OCI-LY7 (cell line): ENCODE data around the gene ECE1.

Source experiments
- CTCF ChIP-seq: fragments of 200-600 bp; sonication (generic); conservative IDR thresholded peaks from 2 replicates; pipeline ENCODE4 v1.5.1; 2014; ENCODE audit warnings: mild to moderate bottlenecking, antibody characterized with exemption, low read length, moderate library complexity, mixed read lengths
- EZH2phosphoT487 ChIP-seq: fragments of 200-600 bp; sonication (generic); IDR thresholded peaks from 2 replicates; pipeline ENCODE4 v1.6.1; 2018; ENCODE audit warnings: low read depth, borderline replicate concordance, mild to moderate bottlenecking, mixed run types, antibody characterized with exemption, low read length, moderate library complexity, mixed read lengths

- TF ChIP-seq CTCF = no peak
- no peak for TF ChIP-seq EZH2phosphoT487
Observed at GRCh38 chr1:21246905-21247642, 43.2 kb downstream of the ECE1 start.
